ENCODE results near the gene UTP15. TPM values are rescaled to one million over a fixed set of nuclear protein-coding genes. Genes with fewer than 3 reads are reported as not detected.

The UTP15 gene
- total RNA-seq, 2 donors from 2014 or later, result 18.7 to 42.5 TPM

- no peaks in the 10 kb centered on the region for H3K4me1 Mint-ChIP-seq
- H3K27ac Mint-ChIP-seq, result no peak overlapping the region
- no peaks in the 10 kb centered on the region for H3K36me3 Mint-ChIP-seq (ENCODE audit: low read depth)
- peaks cover 38% of the 10 kb centered on the region for H3K27me3 Mint-ChIP-seq
- H3K9me3 Mint-ChIP-seq, result no peaks in the 10 kb centered on the region
- ATAC-seq (replicated peaks), result no peak
- H3K4me3 Mint-ChIP-seq, result no peak overlapping the region
These were observed 20.8 kb upstream of the UTP15 start for GRCh38 chr5:73544429-73545402.

GRCh38 chr5:73545403-73545779 is 20.2 kb upstream of the UTP15 start:
- Mint-ChIP-seq H3K36me3 (ENCODE audit: low read depth) (no peaks in the 10 kb centered on the region), H3K27ac (no peak overlapping the region), H3K9me3 (no peaks in the 10 kb centered on the region), H3K4me3 (no peak overlapping the region), H3K27me3 (peaks cover 32% of the 10 kb centered on the region), H3K4me1 (no peaks in the 10 kb centered on the region)
- ATAC-seq (replicated peaks), result no peak

- H3K9me3 Mint-ChIP-seq, result no peaks in the 10 kb centered on the region
- H3K4me3 Mint-ChIP-seq, result no peak overlapping the region
- peaks cover 21% of the 10 kb centered on the region for H3K36me3 Mint-ChIP-seq (ENCODE audit: low read depth)
- H3K27me3 Mint-ChIP-seq, result peaks cover 3% of the 10 kb centered on the region
- no peak for ATAC-seq (replicated peaks)
- no peak overlapping the region for H3K27ac Mint-ChIP-seq
- no peaks in the 10 kb centered on the region for H3K4me1 Mint-ChIP-seq
These were observed 15.5 kb upstream of the UTP15 start for GRCh38 chr5:73550016-73550415.

- no peak overlapping the region for H3K4me3 Mint-ChIP-seq
- peaks cover 39% of the 10 kb centered on the region for H3K36me3 Mint-ChIP-seq (ENCODE audit: low read depth)
- no peak for ATAC-seq (replicated peaks)
- no peak overlapping the region for H3K27ac Mint-ChIP-seq
- no peaks in the 10 kb centered on the region for H3K9me3 Mint-ChIP-seq
- no peaks in the 10 kb centered on the region for H3K4me1 Mint-ChIP-seq
- no peaks in the 10 kb centered on the region for H3K27me3 Mint-ChIP-seq
These were observed 12.9 kb upstream of the UTP15 start for GRCh38 chr5:73552642-73553041.

- peaks cover 79% of the 10 kb centered on the region for H3K36me3 Mint-ChIP-seq (ENCODE audit: low read depth)
- H3K27me3 Mint-ChIP-seq, result no peaks in the 10 kb centered on the region
- H3K4me3 Mint-ChIP-seq, result no peak overlapping the region
- no peaks in the 10 kb centered on the region for H3K9me3 Mint-ChIP-seq
- H3K4me1 Mint-ChIP-seq, result peaks cover 7% of the 10 kb centered on the region
- ATAC-seq (replicated peaks), result no peak
- no peak overlapping the region for H3K27ac Mint-ChIP-seq
These were observed 6.6 kb upstream of the UTP15 start for GRCh38 chr5:73558950-73559349.

- H3K9me3 Mint-ChIP-seq, result no peaks in the 10 kb centered on the region
- H3K27ac Mint-ChIP-seq, result peak overlapping the region; percentile 100
- ATAC-seq (replicated peaks), result no peak
- peak overlapping the region; percentile 99 for H3K4me3 Mint-ChIP-seq
- H3K4me1 Mint-ChIP-seq, result peaks cover 9% of the 10 kb centered on the region
- no peaks in the 10 kb centered on the region for H3K27me3 Mint-ChIP-seq
- peaks cover 66% of the 10 kb centered on the region for H3K36me3 Mint-ChIP-seq (ENCODE audit: low read depth)
These were observed 1.5 kb upstream of the UTP15 start for GRCh38 chr5:73564018-73564417.

- no peak for ATAC-seq (replicated peaks)
- H3K9me3 Mint-ChIP-seq, result no peaks in the 10 kb centered on the region
- H3K4me1 Mint-ChIP-seq, result peaks cover 9% of the 10 kb centered on the region
- peak overlapping the region; percentile 100 for H3K27ac Mint-ChIP-seq
- H3K36me3 Mint-ChIP-seq (ENCODE audit: low read depth), result peaks cover 69% of the 10 kb centered on the region
- no peaks in the 10 kb centered on the region for H3K27me3 Mint-ChIP-seq
- H3K4me3 Mint-ChIP-seq, result peak overlapping the region; percentile 99
These were observed 868 bp upstream of the UTP15 start for GRCh38 chr5:73564675-73565074.

- Mint-ChIP-seq H3K27ac (peak overlapping the region; percentile 100), H3K4me1 (peaks cover 9% of the 10 kb centered on the region), H3K36me3 (ENCODE audit: low read depth) (peaks cover 71% of the 10 kb centered on the region), H3K4me3 (peak overlapping the region; percentile 99), H3K27me3 (no peaks in the 10 kb centered on the region), H3K9me3 (no peaks in the 10 kb centered on the region)
- no peak for ATAC-seq (replicated peaks)
These were observed 515 bp downstream of the UTP15 start for GRCh38 chr5:73565969-73566547.

GRCh38 chr5:73582285-73583145 is 17.0 kb downstream of the UTP15 start:
- no peak overlapping the region for H3K27ac Mint-ChIP-seq
- H3K4me3 Mint-ChIP-seq, result no peak overlapping the region
- H3K4me1 Mint-ChIP-seq, result no peaks in the 10 kb centered on the region
- peaks cover 48% of the 10 kb centered on the region for H3K36me3 Mint-ChIP-seq (ENCODE audit: low read depth)
- H3K27me3 Mint-ChIP-seq, result no peaks in the 10 kb centered on the region
- no peaks in the 10 kb centered on the region for H3K9me3 Mint-ChIP-seq
- no peak for ATAC-seq (replicated peaks)

- Mint-ChIP-seq H3K4me3 (no peak overlapping the region), H3K9me3 (no peaks in the 10 kb centered on the region), H3K27ac (no peak overlapping the region), H3K36me3 (ENCODE audit: low read depth) (no peaks in the 10 kb centered on the region), H3K27me3 (no peaks in the 10 kb centered on the region), H3K4me1 (no peaks in the 10 kb centered on the region)
- ATAC-seq (replicated peaks), result no peak
These were observed 22.4 kb downstream of the UTP15 start for GRCh38 chr5:73587923-73588322.

- ATAC-seq (replicated peaks), result peak; percentile 75
- Mint-ChIP-seq H3K4me1 (no peaks in the 10 kb centered on the region), H3K9me3 (no peaks in the 10 kb centered on the region), H3K4me3 (no peak overlapping the region), H3K36me3 (ENCODE audit: low read depth) (no peaks in the 10 kb centered on the region), H3K27ac (no peak overlapping the region), H3K27me3 (no peaks in the 10 kb centered on the region)
These were observed 25.7 kb downstream of the UTP15 start for GRCh38 chr5:73591102-73591695.

GRCh38 chr5:73591698-73592501 is 26.4 kb downstream of the UTP15 start:
- H3K27me3 Mint-ChIP-seq, result no peaks in the 10 kb centered on the region
- no peak for ATAC-seq (replicated peaks)
- H3K4me1 Mint-ChIP-seq, result no peaks in the 10 kb centered on the region
- no peaks in the 10 kb centered on the region for H3K9me3 Mint-ChIP-seq
- no peak overlapping the region for H3K27ac Mint-ChIP-seq
- no peak overlapping the region for H3K4me3 Mint-ChIP-seq
- H3K36me3 Mint-ChIP-seq (ENCODE audit: low read depth), result no peaks in the 10 kb centered on the region

- H3K36me3 Mint-ChIP-seq (ENCODE audit: low read depth), result no peaks in the 10 kb centered on the region
- H3K9me3 Mint-ChIP-seq, result no peaks in the 10 kb centered on the region
- H3K27me3 Mint-ChIP-seq, result no peaks in the 10 kb centered on the region
- ATAC-seq (replicated peaks), result no peak
- H3K27ac Mint-ChIP-seq, result no peak overlapping the region
- H3K4me3 Mint-ChIP-seq, result no peak overlapping the region
- H3K4me1 Mint-ChIP-seq, result no peaks in the 10 kb centered on the region
These were observed 27.0 kb downstream of the UTP15 start for GRCh38 chr5:73592551-73592950.
